Posterior vena cava (tissue), 2 donors: Measurements from ENCODE around the gene KAZN. TPM values are rescaled to one million over a fixed set of nuclear protein-coding genes. Genes with fewer than 3 reads are reported as not detected.

Experiments
- DNase-seq: peaks from one replicate; pipeline ENCODE4 v3.0.0-alpha.2; 2020; ENCODE audit warnings: low spot score
- intact Hi-C, 2 donors: fragments of 100-400 bp; cut with DNase I; formaldehyde crosslinking; loops; one replicate each; pipeline versions ENCODE4 v1.14.1 to v1.14.2; 2022 to 2023
- total RNA-seq, 2 donors: library from RNA; stranded (reverse); fragmentation: NEBNext Ultra II Directional; extraction: Animal tissue kit (Norgen Biotek cat#: 25700); gene quantifications; one replicate each; pipeline ENCODE4 v1.2.1, GENCODE V29; 2021
- donor health status: DM: yes; HTN: yes; CAD: no.
- donor health status: DM: yes; HTN: yes; CAD: no.

KAZN gene
- total RNA-seq, 2 donors from 2014 or later = 6.2 to 10.8 TPM

- intact Hi-C loops = no loop called here
- no peak for DNase-seq
Measured at GRCh38 chr1:14851760-14852159, 253.3 kb downstream of the KAZN start.

GRCh38 chr1:14852291-14852690 is 253.8 kb downstream of the KAZN start:
- no peak for DNase-seq
- intact Hi-C loops = no loop called here

GRCh38 chr1:14853518-14853917 is 255.0 kb downstream of the KAZN start:
- peak; percentile 29 for DNase-seq
- intact Hi-C loops = no loop called here

GRCh38 chr1:14855268-14855667 is 256.8 kb downstream of the KAZN start:
- intact Hi-C loops = no loop called here
- no peak for DNase-seq

GRCh38 chr1:14855801-14856200 is 257.3 kb downstream of the KAZN start:
- intact Hi-C loops = no loop called here
- DNase-seq = no peak

- no peak for DNase-seq
- intact Hi-C loops = no loop called here
Measured at GRCh38 chr1:14857436-14858195, 259.1 kb downstream of the KAZN start.

GRCh38 chr1:14862114-14862771 is 263.8 kb downstream of the KAZN start:
- intact Hi-C loops = no loop called here
- no peak for DNase-seq

- intact Hi-C loops = no loop called here
- no peak for DNase-seq
Measured at GRCh38 chr1:14865106-14865505, 266.6 kb downstream of the KAZN start.

GRCh38 chr1:14866911-14867612 is 268.6 kb downstream of the KAZN start:
- intact Hi-C loops = no loop called here
- no peak for DNase-seq

GRCh38 chr1:14869187-14869586 is 270.7 kb downstream of the KAZN start:
- no peak for DNase-seq
- intact Hi-C loops = no loop called here

- DNase-seq = no peak
- intact Hi-C loops = no loop called here
Measured at GRCh38 chr1:14871218-14871970, 272.9 kb downstream of the KAZN start.

- intact Hi-C loops = no loop called here
- DNase-seq = no peak
Measured at GRCh38 chr1:14872762-14873161, 274.3 kb downstream of the KAZN start.

- DNase-seq = no peak
- intact Hi-C loops = no loop called here
Measured at GRCh38 chr1:14873677-14874076, 275.2 kb downstream of the KAZN start.

- no peak for DNase-seq
- intact Hi-C loops = no loop called here
Measured at GRCh38 chr1:14875524-14876509, 277.3 kb downstream of the KAZN start.

- intact Hi-C loops = no loop called here
- no peak for DNase-seq
Measured at GRCh38 chr1:14876747-14877146, 278.3 kb downstream of the KAZN start.

- intact Hi-C loops = no loop called here
- DNase-seq = no peak
Measured at GRCh38 chr1:14877224-14877623, 278.7 kb downstream of the KAZN start.

- intact Hi-C loops = no loop called here
Measured at GRCh38 chr1:14878124-14878523, 279.6 kb downstream of the KAZN start.

GRCh38 chr1:14878951-14879350 is 280.5 kb downstream of the KAZN start:
- DNase-seq = no peak
- intact Hi-C loops = no loop called here

More at GRCh38 chr1:14878124-14878523, 279.6 kb downstream of the KAZN start:
- no peak for DNase-seq
